Spleen (tissue), 11 donors: ENCODE measurements around the gene SIK3. TPM values are rescaled to one million over a fixed set of nuclear protein-coding genes. Genes with fewer than 3 reads are reported as not detected.

ENCODE experiments used
- DNase-seq: peaks from one replicate; pipeline ENCODE4 v3.0.0-alpha.2; 2020
- H3K27ac ChIP-seq, 8 donors: fragments of 200-600 bp; sonication (generic) in 7 of 8; 1 replicate in 4 of 8; 2 replicates in 4 of 8; pipeline versions ENCODE4 v1.5.0 to v1.8.0; 2016 to 2021; ENCODE audit warnings: inconsistent platforms in 4 of 8, mild to moderate bottlenecking in 4 of 8, moderate library complexity in 1 of 8
- H3K27me3 ChIP-seq, 7 donors: fragments of 200-600 bp; sonication (generic) in 6 of 7; replicated peaks in 1 of 7; 1 replicate in 4 of 7; 2 replicates in 3 of 7; pipeline versions ENCODE4 v1.5.0 to v1.8.0; 2016 to 2021; ENCODE audit warnings: inconsistent platforms in 3 of 7, mild to moderate bottlenecking in 1 of 7
- H3K36me3 ChIP-seq, 6 donors: fragments of 200-600 bp; sonication (generic) in 5 of 6; 1 replicate in 4 of 6; 2 replicates in 2 of 6; pipeline versions ENCODE4 v1.5.0 to v1.8.0; 2016 to 2021; ENCODE audit warnings: inconsistent platforms in 2 of 6
- H3K4me1 ChIP-seq, 6 donors: fragments of 200-600 bp; sonication (generic) in 5 of 6; 1 replicate in 3 of 6; 2 replicates in 3 of 6; pipeline versions ENCODE4 v1.5.0 to v1.8.0; 2016 to 2021; ENCODE audit warnings: inconsistent platforms in 3 of 6
- H3K4me3 ChIP-seq, 8 donors: fragments of 200-600 bp; sonication (generic) in 7 of 8; 1 replicate in 4 of 8; 2 replicates in 4 of 8; pipeline versions ENCODE4 v1.5.0 to v1.8.0; 2016 to 2021; ENCODE audit warnings: inconsistent platforms in 4 of 8, mild to moderate bottlenecking in 4 of 8, moderate library complexity in 2 of 8
- H3K9me3 ChIP-seq, 8 donors: fragments of 200-600 bp; sonication (generic) in 7 of 8; 1 replicate in 4 of 8; 2 replicates in 4 of 8; pipeline versions ENCODE4 v1.5.0 to v1.8.0; 2016 to 2021; ENCODE audit warnings: inconsistent platforms in 4 of 8
- POLR2A ChIP-seq, 3 donors: fragments of 450-650 bp; IDR thresholded peaks; one replicate each; pipeline ENCODE4 v1.5.1; 2017; ENCODE audit warnings: antibody characterized with exemption in 3 of 3, mild to moderate bottlenecking in 1 of 3
- POLR2AphosphoS5 ChIP-seq, 3 donors: sonication (generic); formaldehyde crosslinking; IDR thresholded peaks; one replicate each; pipeline ENCODE4 v1.5.1; 2017; ENCODE audit warnings: antibody characterized with exemption in 3 of 3
- WGBS, 5 donors: extraction: QIAGEN DNeasy Blood & Tissue Kit in 3 of 5; methylation state at CpG; one replicate each; pipeline versions ENCODE4 v1.1.5 to v1.1.7; 2013 to 2018; 5-methylcytosine and 5-hydroxymethylcytosine counted together
- intact Hi-C: fragments of 100-400 bp; cut with DNase I; formaldehyde crosslinking; loops from one replicate; pipeline ENCODE4 v1.15.0; 2023; ENCODE audit warnings: low total_unique reads
- polyA plus RNA-seq, 3 donors: library from polyadenylated mRNA; stranded (reverse); fragments of 200-250 nt; gene quantifications; one replicate each; pipeline ENCODE4 v1.2.1, GENCODE V29; 2013
- total RNA-seq, 7 donors: library from RNA; depleted of rRNA in 3 of 7; stranded (reverse); fragments of >200 nt in 3 of 7; fragmentation: NEBNext Ultra II Directional in 4 of 7; extraction: Animal tissue kit (Norgen Biotek cat#: 25700) in 4 of 7; gene quantifications; one replicate each; pipeline versions ENCODE4 v1.1.0 to v1.2.1, GENCODE V29; 2016 to 2021
- TF ChIP-seq, protein P1 (sequence below), 11 experiments: fragments of 200-600 bp in 7 of 11; fragments of 450-650 bp in 4 of 11; sonication (generic) in 4 of 11; IDR thresholded peaks in 8 of 11; conservative IDR thresholded peaks in 3 of 11; 1 replicate in 7 of 11; 2 replicates in 4 of 11; pipeline versions ENCODE4 v1.4.0 to v1.8.0; 2016 to 2021; ENCODE audit warnings: antibody characterized with exemption in 11 of 11, inconsistent platforms in 4 of 11, mild to moderate bottlenecking in 1 of 11
- donor health status: healthy with polysubstance abuse.
- donor health status: DM: no; HTN: no; CAD: no; lungs with moderate emphysema.
- donor health status: DM: no; HTN: no; CAD: no.
- donor health status: Bipolar disorder and iron deficiency.
- donor health status: healthy.
- donor health status: DM: no; HTN: no; CAD: no.
- donor health status: DM: yes; HTN: yes; CAD: no.

The SIK3 gene
- total and polyA plus RNA-seq, 10 donors = 7.8 to 112 (median 67.6) TPM

DNA sequence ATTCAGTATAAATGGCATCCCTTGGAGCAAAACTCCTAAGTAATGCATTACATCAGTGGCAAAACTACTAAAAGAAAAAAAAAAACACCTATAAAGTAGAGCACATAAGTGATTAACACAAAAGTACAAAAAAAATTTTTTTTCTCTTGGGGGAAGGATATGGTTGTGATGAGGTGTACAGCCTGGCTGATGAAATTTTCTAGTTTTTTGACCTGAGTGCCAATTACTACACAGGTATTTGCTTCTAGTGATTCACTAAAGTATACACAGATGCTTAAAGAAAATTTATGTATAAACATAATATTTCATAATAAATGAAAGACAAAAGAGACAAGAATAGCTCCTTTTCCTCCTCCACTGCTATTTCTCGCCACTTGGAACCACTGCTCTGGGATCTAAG lies 189.0 kb downstream of the SIK3 start:
- Histone ChIP-seq H3K4me3 (no peak overlapping the region), H3K36me3 (peaks cover 0 to 30% (median 0%) of the 10 kb centered on the region in 6 donors), H3K27ac (peak overlapping the region in 3 of 8 donors; percentile 16 to 50 (median 22)), H3K4me1 (peaks cover 0 to 77% (median 20%) of the 10 kb centered on the region in 6 donors), H3K9me3 (no peaks in the 10 kb centered on the region), H3K27me3 (no peaks in the 10 kb centered on the region)
- intact Hi-C loops = no loop called here
- DNase-seq = no peak
- TF ChIP-seq POLR2A (IDR thresholded peaks at IDR 0.05) (no peak), POLR2AphosphoS5 (IDR thresholded peaks at IDR 0.05) (no peak)
- TF ChIP-seq, protein P1, sequence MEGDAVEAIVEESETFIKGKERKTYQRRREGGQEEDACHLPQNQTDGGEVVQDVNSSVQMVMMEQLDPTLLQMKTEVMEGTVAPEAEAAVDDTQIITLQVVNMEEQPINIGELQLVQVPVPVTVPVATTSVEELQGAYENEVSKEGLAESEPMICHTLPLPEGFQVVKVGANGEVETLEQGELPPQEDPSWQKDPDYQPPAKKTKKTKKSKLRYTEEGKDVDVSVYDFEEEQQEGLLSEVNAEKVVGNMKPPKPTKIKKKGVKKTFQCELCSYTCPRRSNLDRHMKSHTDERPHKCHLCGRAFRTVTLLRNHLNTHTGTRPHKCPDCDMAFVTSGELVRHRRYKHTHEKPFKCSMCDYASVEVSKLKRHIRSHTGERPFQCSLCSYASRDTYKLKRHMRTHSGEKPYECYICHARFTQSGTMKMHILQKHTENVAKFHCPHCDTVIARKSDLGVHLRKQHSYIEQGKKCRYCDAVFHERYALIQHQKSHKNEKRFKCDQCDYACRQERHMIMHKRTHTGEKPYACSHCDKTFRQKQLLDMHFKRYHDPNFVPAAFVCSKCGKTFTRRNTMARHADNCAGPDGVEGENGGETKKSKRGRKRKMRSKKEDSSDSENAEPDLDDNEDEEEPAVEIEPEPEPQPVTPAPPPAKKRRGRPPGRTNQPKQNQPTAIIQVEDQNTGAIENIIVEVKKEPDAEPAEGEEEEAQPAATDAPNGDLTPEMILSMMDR (IDR thresholded peaks at IDR 0.05 in 8 of 11, conservative IDR thresholded peaks at IDR 0.05 in 3 of 11) = no peak
- 83 to 94% (median 88%) methylated on average over 1 of the region's 1 CpG for WGBS, 5 donors

DNA sequence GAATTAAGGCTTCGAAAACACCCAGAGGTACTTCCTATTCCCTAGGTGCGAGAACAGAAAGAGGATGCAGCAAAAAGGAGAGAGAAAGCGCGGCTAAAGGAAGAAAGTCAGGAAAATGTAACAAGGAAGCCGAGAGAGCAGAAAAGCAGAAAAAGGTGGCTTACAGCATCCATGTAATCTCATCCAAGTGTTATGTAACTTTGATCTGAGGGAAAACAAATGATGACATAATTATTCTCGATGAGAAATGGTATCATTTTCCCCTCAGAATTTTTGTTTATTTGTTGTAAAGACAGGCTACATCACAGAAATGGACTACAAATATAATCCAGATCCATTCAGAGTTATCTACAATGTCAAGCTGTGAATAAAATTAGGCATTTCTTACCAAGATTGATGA lies 191.7 kb downstream of the SIK3 start:
- DNase-seq = no peak
- TF ChIP-seq, protein P1 (IDR thresholded peaks at IDR 0.05 in 8 of 11, conservative IDR thresholded peaks at IDR 0.05 in 3 of 11) = no peak
- no peak for TF ChIP-seq POLR2A (IDR thresholded peaks at IDR 0.05)
- TF ChIP-seq POLR2AphosphoS5 (IDR thresholded peaks at IDR 0.05) = no peak
- H3K27ac ChIP-seq = peak overlapping the region in 2 of 8 donors; percentile 39 to 45
- no peaks in the 10 kb centered on the region for H3K27me3 ChIP-seq
- no peaks in the 10 kb centered on the region for H3K9me3 ChIP-seq
- H3K4me3 ChIP-seq = no peak overlapping the region
- H3K4me1 ChIP-seq = peaks cover 3 to 64% (median 16%) of the 10 kb centered on the region in 6 donors
- intact Hi-C loops = no loop called here
- peaks cover 0 to 35% (median 0%) of the 10 kb centered on the region in 6 donors for H3K36me3 ChIP-seq
- WGBS, 5 donors = 44 to 75% (median 63%) methylated on average over 6 of the region's 6 CpGs

DNA sequence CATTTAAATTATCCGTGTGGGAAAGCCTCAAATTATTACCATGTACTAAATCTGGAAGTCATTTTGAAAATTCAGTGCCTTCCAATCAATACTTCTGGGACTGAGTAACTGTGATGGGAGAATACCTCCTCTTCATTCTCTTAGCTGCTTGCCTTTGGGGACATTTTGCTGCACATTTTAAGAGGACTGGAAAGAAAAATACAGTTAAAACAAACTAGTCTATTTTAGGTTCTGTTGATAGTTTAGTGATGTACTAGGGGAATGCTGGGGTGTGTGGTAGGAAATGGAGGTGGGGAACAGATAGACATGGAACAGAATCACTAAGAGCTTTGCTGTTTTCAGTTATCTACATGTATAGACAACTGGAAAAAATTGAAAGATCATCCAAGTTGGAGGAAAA lies 195.1 kb downstream of the SIK3 start:
- H3K36me3 ChIP-seq = peaks cover 0 to 51% (median 0%) of the 10 kb centered on the region in 6 donors
- intact Hi-C loops = no loop called here
- H3K27me3 ChIP-seq = no peaks in the 10 kb centered on the region
- no peak for DNase-seq
- no peak overlapping the region for H3K27ac ChIP-seq
- no peak overlapping the region for H3K4me3 ChIP-seq
- H3K9me3 ChIP-seq = peaks cover 0 to 5% (median 0%) of the 10 kb centered on the region in 8 donors
- no peak for TF ChIP-seq POLR2A (IDR thresholded peaks at IDR 0.05)
- TF ChIP-seq, protein P1 (IDR thresholded peaks at IDR 0.05 in 8 of 11, conservative IDR thresholded peaks at IDR 0.05 in 3 of 11) = no peak
- no peak for TF ChIP-seq POLR2AphosphoS5 (IDR thresholded peaks at IDR 0.05)
- WGBS, 5 donors = 91 to 98% (median 96%) methylated on average over 1 of the region's 1 CpG
- peaks cover 0 to 35% (median 4%) of the 10 kb centered on the region in 6 donors for H3K4me1 ChIP-seq

DNA sequence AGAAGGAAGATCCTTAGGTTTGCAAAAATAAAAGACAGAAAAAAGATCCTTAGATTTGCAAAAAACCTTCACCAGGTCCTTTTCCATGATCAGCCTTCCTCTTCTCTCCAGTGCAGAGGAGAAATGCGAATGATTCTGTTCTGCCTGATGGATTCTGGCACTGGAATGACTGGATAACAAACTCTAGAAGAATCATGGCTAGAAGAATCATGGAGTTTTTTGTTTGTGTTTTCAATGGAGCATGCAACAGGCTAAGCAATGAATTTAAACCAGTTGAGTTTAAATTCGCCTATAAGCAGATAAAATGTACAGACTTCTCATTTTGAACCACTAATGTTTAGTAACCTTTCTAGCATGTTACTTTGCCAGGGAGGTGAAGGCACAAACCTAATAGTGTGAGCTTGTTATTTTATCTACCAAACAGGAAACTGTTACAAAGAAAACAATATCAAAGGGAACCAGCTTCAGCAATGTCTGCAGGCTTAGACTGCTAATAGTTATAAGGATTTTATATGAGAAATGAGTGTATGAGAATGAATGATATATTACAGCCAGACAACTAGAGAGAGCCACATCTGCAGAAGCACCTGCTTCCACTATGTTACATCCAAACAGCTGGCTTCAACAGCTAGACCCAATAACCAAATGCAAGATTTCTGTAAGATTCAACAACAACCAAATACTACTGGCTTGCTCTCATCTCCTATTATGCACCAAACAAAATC lies 196.1 kb downstream of the SIK3 start:
- WGBS, 5 donors = 82 to 99% (median 98%) methylated on average over 2 of the region's 2 CpGs
- H3K4me3 ChIP-seq = no peak overlapping the region
- no peak for TF ChIP-seq POLR2AphosphoS5 (IDR thresholded peaks at IDR 0.05)
- TF ChIP-seq, protein P1 (IDR thresholded peaks at IDR 0.05 in 8 of 11, conservative IDR thresholded peaks at IDR 0.05 in 3 of 11) = no peak
- TF ChIP-seq POLR2A (IDR thresholded peaks at IDR 0.05) = no peak
- peaks cover 0 to 5% (median 0%) of the 10 kb centered on the region in 8 donors for H3K9me3 ChIP-seq
- H3K27me3 ChIP-seq = no peaks in the 10 kb centered on the region
- no peak for DNase-seq
- H3K36me3 ChIP-seq = peaks cover 0 to 56% (median 0%) of the 10 kb centered on the region in 6 donors
- intact Hi-C loops = no loop called here
- peaks cover 0 to 27% (median 4%) of the 10 kb centered on the region in 6 donors for H3K4me1 ChIP-seq
- no peak overlapping the region for H3K27ac ChIP-seq
